Activated B cell treated with CpG ODN at 0.5 μM for 24 hours (primary cell): ENCODE data around the gene AACS. TPM values are rescaled to one million over a fixed set of nuclear protein-coding genes. Genes with fewer than 3 reads are reported as not detected.

Experiments used
- ATAC-seq: fragments of 200-7000 bp; cut with Tn5 transposase; one replicate; pipeline ENCODE4 v1.10.0; 2021; ENCODE audit warnings: low read depth, mild to moderate bottlenecking, moderate library complexity
- CTCF ChIA-PET: fragments of 350-600 bp; sonication (Branson Sonifier 250); formaldehyde crosslinking; loops from one replicate; lab custom pipeline; 2021; ENCODE audit warnings: antibody characterized with exemption; lab: Charles Lee
- POLR2A ChIA-PET: fragments of 350-600 bp; sonication (Branson Sonifier 250); formaldehyde crosslinking; loops from one replicate; lab custom pipeline; 2021; ENCODE audit warnings: antibody characterized with exemption; lab: Charles Lee
- DNase-seq: peaks from one replicate; pipeline ENCODE4 v3.0.0; 2022
- H3K27ac Mint-ChIP-seq: one replicate; pipeline ENCODE4 v1.8.0; 2020; ENCODE audit warnings: mixed read lengths
- H3K27me3 Mint-ChIP-seq: one replicate; pipeline ENCODE4 v1.8.0; 2021; ENCODE audit warnings: mixed read lengths
- H3K36me3 Mint-ChIP-seq: one replicate; pipeline ENCODE4 v1.8.0; 2021; ENCODE audit warnings: low read depth, mixed read lengths
- H3K4me1 Mint-ChIP-seq: one replicate; pipeline ENCODE4 v1.8.0; 2021; ENCODE audit warnings: mixed read lengths
- H3K4me3 Mint-ChIP-seq: one replicate; pipeline ENCODE4 v1.8.0; 2020; ENCODE audit warnings: mild to moderate bottlenecking, mixed read lengths
- H3K9me3 Mint-ChIP-seq: one replicate; pipeline ENCODE4 v1.8.0; 2020; ENCODE audit warnings: mixed read lengths
- CTCF ChIP-seq: fragments of 200-600 bp; IDR thresholded peaks from one replicate; pipeline ENCODE4 v1.8.0; 2022; ENCODE audit warnings: antibody characterized with exemption, mild to moderate bottlenecking
- intact Hi-C: fragments of 100-400 bp; cut with micrococcal nuclease; formaldehyde crosslinking; loops from one replicate; pipeline ENCODE4 v1.15.1; 2024
- total RNA-seq: library from RNA; stranded (reverse); gene quantifications from 2 replicates; pipeline ENCODE4 v1.2.3, GENCODE V29; 2022

Gene AACS
- total RNA-seq, 1 donor from 2014 or later = 18.7 TPM

- POLR2A ChIA-PET = no interaction called here
- DNase-seq (no peak), ATAC-seq (peak; percentile 11)
- peaks cover 68% of the 10 kb centered on the region for H3K27me3 Mint-ChIP-seq
- no peak overlapping the region for H3K27ac Mint-ChIP-seq
- no peak for TF ChIP-seq CTCF
- H3K4me1 Mint-ChIP-seq = peaks cover 17% of the 10 kb centered on the region
- CTCF ChIA-PET = no interaction called here
- no peaks in the 10 kb centered on the region for H3K36me3 Mint-ChIP-seq
- no peaks in the 10 kb centered on the region for H3K9me3 Mint-ChIP-seq
- peak overlapping the region; percentile 50 for H3K4me3 Mint-ChIP-seq
- intact Hi-C loops = no loop called here
Observed at GRCh38 chr12:125186471-125187147, 121.4 kb downstream of the AACS start.

DNA sequence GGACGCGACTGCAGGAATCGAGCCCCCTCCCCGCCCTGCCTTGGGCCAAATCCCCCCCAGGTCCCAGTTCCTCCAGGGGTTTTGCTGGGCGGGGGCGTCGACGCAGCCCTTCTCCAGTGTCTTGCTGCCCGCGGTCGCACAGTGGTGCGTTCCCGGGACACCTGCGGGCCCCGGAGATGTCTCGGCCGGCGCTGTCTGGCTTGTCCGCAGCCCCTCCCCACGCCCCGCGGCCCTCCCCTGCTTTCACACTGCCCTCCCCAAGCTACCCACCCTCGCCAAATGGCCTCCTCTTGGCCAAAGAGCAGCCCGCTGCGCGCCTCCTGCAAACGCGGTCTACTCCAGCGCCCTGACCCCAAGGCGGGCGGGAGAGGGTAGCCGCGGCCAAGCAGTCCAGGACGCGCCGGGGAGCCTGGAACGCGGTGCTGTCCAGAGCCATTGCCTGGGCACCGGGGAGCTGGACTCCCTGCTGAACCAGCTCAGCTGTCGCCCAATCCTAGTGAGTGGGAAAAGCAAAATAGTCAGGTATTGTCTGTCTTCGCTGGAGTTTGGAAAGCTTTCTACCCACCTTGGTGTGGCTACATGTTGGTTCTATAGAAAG lies 122.0 kb downstream of the AACS start:
- peaks cover 68% of the 10 kb centered on the region for H3K27me3 Mint-ChIP-seq
- no peak for DNase-seq
- POLR2A ChIA-PET = no interaction called here
- H3K4me1 Mint-ChIP-seq = peaks cover 17% of the 10 kb centered on the region
- intact Hi-C loops = no loop called here
- peak overlapping the region; percentile 38 for H3K4me3 Mint-ChIP-seq
- ATAC-seq = no peak
- H3K9me3 Mint-ChIP-seq = no peaks in the 10 kb centered on the region
- H3K27ac Mint-ChIP-seq = no peak overlapping the region
- no peak for TF ChIP-seq CTCF
- CTCF ChIA-PET = no interaction called here
- H3K36me3 Mint-ChIP-seq = no peaks in the 10 kb centered on the region

- no peak for DNase-seq
- ChIA-PET POLR2A (no interaction called here), CTCF (no interaction called here)
- no peak for TF ChIP-seq CTCF
- intact Hi-C loops = no loop called here
- no peak overlapping the region for H3K27ac Mint-ChIP-seq
- H3K27me3 Mint-ChIP-seq = peaks cover 68% of the 10 kb centered on the region
- peaks cover 17% of the 10 kb centered on the region for H3K4me1 Mint-ChIP-seq
- no peaks in the 10 kb centered on the region for H3K9me3 Mint-ChIP-seq
- no peak for ATAC-seq
- peak overlapping the region; percentile 38 for H3K4me3 Mint-ChIP-seq
- no peaks in the 10 kb centered on the region for H3K36me3 Mint-ChIP-seq
Observed at GRCh38 chr12:125187780-125188741, 122.8 kb downstream of the AACS start.

DNA sequence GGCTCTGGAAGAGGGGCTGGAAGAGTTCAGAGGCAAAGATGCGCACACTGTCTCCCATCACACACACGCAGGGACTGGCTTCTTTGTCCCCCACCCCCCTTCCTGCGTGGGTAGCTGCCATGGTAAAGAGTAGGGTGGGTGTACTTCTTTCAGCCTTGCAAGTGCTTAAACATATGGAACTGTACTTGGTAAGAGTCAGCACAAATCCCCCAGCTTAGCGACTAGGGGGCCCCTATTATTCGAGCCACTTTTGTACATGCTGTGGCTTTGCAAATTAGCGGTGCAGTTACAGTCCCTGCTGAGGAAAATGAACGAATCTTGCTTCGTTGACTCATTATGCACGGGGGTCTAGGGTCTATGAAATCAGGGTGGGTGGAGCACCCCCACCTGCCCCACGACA lies 123.8 kb downstream of the AACS start:
- no peak for TF ChIP-seq CTCF
- H3K27ac Mint-ChIP-seq = no peak overlapping the region
- H3K27me3 Mint-ChIP-seq = peaks cover 68% of the 10 kb centered on the region
- no peaks in the 10 kb centered on the region for H3K36me3 Mint-ChIP-seq
- POLR2A ChIA-PET = interaction anchor here (0.6 kb wide), 1 partner anchor 306 kb away, joined by 3 read pairs; no protein-coding TSS in a partner anchor
- no peak overlapping the region for H3K4me3 Mint-ChIP-seq
- no peak for ATAC-seq
- CTCF ChIA-PET = no interaction called here
- peaks cover 14% of the 10 kb centered on the region for H3K4me1 Mint-ChIP-seq
- no peak for DNase-seq
- H3K9me3 Mint-ChIP-seq = no peaks in the 10 kb centered on the region
- intact Hi-C loops = no loop called here

DNA sequence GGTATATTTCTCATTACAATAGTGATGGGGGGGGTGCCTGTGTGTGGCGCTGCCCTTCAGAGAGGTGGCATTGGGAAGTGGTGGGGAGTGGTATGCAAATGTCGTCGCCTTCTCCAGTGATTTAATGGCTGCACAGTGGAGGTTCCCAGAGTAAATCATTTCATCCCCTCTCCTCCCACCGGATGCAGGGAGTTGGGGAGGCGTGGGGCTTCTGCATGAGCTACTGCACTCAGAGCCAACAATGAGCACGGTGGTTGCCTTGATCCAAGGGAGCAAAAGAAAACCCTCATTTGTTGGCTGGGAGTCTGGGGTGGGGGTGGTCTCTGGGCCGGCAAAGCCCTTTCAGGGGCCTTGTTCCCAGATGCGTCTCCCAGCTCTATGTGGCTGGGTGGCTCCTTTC lies 124.3 kb downstream of the AACS start:
- DNase-seq (no peak), ATAC-seq (no peak)
- no peaks in the 10 kb centered on the region for H3K9me3 Mint-ChIP-seq
- no peak overlapping the region for H3K4me3 Mint-ChIP-seq
- POLR2A ChIA-PET = no interaction called here
- TF ChIP-seq CTCF = no peak
- no peaks in the 10 kb centered on the region for H3K36me3 Mint-ChIP-seq
- peaks cover 68% of the 10 kb centered on the region for H3K27me3 Mint-ChIP-seq
- intact Hi-C loops = no loop called here
- H3K27ac Mint-ChIP-seq = no peak overlapping the region
- H3K4me1 Mint-ChIP-seq = peaks cover 14% of the 10 kb centered on the region
- CTCF ChIA-PET = no interaction called here
